HG03097 (cell line): ENCODE measurements around the gene SLC37A1.

Experiments
- ATAC-seq: cut with Tn5 transposase; IDR thresholded peaks from one replicate; pipeline ENCODE4 v1.9.1; 2021; ENCODE audit not compliant: unreplicated experiment, low FRiP score

Gene SLC37A1

DNA sequence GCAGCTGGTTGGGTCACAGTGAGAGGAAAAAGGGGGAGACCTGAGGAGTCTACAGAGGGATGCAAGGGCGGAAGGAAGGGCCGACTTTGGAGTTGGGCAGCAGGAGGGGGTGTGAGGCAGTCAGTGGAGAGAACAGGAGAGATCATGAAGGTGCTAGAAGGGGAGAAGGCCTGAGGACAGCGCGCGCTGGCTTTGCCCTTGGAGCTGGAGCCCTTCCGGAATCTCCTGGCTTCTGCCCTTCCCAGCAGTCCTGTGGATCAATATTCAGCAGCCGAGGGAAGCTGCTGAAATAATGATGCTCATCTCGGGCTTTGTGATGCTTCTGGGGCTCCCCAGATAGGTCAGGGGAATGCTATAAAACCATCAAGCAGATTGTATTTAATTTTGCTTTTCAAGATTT lies 26.7 kb downstream of the SLC37A1 start:
- no peak for ATAC-seq

DNA sequence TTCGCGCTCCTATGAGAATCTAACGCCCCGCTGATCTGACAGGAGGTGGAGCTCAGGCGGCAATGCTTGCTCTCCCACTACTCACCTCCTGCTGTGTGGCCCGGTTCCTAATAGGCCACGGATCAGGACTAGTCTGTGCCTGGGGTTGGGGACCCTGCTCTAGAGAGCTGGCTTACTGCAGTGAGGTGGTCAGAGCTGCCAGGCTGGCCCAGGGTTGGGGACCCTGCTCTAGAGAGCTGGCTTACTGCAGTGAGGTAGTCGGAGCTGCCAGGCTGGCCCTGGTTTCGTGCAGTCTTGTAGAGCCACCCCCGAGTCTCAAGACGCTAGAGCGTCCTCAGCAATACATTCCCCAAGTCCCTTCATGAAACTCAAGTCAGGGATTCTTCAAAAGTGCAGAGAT lies 27.5 kb downstream of the SLC37A1 start:
- ATAC-seq = no peak

DNA sequence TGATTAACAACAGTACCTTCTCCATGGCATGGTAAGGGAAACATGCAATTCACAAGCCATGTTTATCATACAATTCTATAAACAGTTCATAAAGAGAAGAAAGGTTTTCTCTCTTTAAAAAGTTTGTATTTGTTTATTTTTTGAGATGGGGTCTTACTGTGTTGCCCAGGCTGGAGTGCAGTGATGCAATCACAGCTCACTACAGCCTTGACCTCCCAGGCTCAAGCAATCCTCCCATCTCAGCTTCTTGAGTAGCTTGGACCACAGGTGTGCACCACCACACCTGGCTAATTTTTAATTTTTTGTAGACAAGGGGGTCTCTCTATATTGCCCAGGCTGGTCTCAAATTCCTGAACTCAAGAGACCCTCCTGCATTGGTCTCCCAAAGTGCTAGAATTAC lies 28.0 kb downstream of the SLC37A1 start:
- no peak for ATAC-seq

DNA sequence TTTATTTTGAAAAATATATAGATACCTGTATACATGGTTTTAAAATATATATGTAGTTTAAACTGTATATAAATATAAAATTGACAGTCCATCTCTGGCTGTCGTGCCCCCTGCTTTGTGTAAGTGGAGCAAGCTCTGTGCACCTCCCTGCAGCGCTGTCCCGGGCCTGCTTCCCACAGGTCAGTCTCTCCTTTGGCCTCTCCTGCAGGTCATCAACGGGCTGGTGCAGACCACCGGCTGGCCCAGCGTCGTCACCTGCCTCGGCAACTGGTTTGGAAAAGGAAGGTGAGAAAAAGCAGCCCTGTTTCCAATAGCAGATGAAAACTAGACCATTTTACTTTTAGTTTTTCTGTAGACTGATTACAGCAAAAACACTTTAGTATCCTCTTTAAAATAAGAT lies 28.5 kb downstream of the SLC37A1 start:
- ATAC-seq = no peak

DNA sequence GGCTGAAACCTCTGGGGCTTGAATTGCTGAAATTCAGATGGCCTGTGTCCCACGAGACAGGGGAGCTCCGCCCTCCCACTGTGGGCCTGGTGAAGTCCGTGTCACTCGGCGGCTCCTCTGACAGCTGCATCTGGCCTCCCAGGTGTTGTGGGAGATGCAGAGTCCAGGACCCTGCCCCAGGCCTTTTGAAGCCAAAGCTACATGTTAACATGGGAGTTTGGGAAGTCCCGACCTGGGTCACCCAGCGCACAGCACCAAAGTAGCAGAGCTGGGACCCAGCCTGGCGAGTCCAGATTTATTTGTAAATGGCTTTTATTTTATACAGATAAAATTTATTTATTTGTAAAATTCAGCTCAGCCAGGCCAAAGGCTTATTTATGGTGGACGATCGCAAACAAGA lies 28.9 kb downstream of the SLC37A1 start:
- ATAC-seq = no peak

DNA sequence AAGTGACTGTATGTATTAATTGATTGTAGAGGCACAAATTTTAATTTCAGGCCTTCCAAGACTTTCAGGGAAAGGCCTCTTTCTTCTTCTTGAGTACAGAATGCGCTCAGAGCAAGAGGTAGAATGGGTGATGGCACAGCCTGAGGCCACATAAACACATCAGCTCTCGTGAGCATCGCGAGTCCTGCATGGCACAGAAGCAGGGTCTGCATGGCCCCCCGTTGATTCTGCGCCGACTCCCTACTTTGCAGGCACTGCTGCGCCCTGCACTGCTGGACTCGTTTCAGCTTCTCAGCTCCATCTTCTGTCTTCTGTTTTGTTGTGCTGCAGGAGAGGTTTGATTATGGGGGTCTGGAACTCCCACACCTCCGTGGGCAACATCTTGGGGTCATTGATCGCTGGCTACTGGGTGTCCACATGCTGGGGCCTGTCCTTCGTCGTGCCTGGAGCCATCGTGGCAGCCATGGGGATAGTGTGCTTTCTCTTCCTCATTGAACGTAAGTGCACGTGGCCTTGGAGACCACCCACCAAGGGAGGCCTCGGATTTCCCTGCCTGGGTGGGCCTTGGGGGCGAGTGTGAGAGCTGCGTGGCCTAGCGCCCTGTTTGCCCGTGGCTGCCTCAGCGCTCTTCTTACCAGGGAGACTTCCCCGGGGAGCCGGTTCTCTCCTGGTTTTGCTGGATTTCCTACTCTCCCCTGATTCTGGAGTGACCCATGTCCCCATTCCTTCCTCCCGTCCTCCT lies 29.6 kb downstream of the SLC37A1 start:
- ATAC-seq = no peak

DNA sequence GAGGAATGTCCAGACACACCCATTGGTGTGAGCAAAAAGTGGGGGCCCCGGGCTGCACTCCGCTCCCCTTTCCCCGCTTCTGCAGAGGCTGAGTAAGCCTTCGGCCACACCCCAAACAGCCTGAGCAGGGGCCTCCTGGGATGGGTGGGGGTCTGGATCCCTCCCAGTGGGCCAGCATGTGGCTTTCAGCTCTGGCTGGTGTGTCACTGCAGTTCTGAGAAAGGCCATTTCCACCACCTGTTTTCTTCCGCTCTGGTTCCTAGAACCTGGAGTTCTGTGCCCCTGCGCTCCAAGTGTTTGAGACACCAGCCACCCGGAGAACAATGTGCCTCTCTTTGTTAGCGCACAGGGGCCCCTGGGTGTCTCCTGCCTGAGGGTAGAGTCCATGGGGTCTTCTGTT lies 30.9 kb downstream of the SLC37A1 start:
- ATAC-seq = no peak

DNA sequence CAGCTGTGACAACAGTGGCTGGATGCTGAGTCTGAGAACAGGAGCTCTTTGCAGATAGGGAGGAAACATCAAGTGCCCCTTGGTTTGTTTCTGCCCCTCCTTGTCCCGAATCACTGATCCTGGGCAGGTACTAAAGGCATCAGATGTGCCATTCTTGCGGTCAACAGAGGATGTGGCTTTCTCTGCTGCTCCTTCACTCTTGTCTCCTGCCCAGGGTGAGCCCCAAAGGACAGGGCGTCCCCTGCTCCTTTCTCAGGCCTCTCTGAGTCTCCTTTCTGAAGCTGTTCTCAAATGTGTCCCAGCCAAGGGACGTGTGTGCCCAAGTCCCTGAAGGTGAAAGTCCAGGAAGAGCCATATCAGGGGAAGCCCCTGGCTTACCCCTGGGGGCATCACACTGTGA lies 31.7 kb downstream of the SLC37A1 start:
- no peak for ATAC-seq

DNA sequence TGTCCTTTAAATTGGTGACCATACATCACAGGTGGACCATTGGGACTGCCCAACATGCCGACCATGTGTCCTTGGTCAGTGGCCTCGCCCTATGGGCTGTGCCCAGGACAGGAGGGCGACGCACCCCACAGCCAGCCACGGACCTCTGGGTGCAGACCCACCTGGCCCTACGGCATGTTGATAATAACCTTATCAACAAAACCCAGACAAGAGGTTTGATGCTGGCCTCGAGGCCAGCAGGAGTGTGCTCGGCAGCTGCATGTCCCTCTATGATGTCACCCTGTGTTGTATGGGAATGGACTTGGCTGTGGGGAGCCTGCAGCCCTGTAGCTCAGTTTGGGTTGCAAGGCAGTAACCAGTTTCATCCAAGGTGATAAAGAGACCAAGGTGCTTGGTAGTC lies 32.1 kb downstream of the SLC37A1 start:
- ATAC-seq = no peak

DNA sequence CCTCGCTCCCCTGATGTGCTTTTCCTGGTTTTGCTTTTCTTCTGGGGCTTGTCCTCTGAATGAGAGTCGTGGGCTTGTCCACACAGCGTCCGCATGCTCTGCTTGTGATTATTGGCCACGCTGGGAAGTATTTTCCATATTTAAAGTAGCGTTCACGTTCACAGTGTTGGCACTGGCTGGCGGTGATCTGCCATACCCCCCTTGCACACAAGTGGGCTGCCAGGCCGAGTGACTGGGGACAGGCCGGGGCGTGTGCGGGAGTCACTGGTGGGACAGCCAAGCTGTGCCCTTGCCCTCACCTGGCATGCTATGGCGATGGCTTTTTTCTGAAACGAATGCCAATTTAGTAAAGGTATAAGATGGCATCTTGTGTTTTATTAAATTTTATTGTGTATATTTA lies 32.8 kb downstream of the SLC37A1 start:
- ATAC-seq = no peak

DNA sequence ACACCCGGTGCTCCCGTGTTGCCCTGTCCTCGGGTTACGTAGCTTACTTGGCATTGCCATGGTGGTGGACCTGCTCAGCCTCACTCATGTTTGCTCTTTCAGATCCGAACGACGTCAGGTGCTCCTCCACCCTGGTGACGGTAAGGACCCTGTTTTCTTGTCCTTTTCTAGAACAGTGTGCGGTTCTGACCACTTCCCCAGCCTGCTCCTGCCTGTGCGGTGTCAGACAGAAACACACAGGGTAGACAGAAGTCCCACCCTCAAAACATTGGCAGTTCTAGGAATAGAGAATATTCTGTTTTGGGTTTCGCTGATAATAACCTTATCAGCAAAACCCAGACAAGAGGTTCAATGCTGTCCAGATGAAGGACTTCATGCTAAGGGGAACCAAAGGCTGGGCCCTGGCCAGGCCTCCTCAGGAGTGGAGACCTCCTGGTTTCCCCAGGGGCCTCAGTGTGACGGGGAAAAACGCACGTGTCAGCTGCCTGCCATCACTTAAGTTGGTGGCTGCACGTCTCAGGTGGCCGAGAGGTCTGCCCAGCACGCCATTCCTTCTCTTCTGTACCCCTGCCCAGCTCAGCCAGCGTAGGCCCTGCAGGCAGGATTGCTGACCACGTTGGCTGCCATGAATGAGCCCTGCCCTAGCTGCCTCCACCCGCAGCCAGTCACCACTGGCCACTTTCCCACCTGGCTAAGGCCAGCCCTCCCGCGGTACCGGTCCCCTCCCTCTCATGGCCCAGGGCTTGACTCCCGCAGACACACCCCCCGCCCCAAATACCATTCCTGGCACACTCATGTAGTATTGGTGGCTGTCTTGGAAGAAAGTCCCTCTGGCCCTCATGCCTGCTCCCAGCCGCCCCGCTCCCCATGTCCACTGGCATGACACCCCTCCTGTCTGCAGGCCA lies 33.6 kb downstream of the SLC37A1 start:
- no peak for ATAC-seq

DNA sequence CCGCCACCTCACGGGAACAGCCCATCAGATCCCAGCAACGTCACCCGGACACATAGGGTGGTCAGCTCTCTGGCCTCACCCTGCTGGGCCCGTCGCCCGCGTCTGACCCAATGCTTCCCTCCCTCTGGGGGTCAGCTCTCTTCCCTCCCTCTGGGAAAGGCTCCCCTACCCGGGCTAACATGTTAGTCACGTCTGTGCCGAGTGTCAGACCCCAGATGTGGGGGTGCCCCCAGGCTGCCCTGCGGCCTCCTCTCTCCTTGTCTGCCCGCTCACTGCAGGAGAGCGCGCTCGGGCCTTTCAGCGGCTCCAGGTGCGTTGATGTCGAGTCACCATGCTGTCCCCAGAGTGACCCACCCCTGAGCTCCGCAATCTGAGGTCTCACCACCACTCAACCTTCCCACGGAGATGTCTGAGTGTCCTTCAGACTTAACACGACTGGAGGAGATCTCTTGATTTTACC lies 34.3 kb downstream of the SLC37A1 start:
- no peak for ATAC-seq

DNA sequence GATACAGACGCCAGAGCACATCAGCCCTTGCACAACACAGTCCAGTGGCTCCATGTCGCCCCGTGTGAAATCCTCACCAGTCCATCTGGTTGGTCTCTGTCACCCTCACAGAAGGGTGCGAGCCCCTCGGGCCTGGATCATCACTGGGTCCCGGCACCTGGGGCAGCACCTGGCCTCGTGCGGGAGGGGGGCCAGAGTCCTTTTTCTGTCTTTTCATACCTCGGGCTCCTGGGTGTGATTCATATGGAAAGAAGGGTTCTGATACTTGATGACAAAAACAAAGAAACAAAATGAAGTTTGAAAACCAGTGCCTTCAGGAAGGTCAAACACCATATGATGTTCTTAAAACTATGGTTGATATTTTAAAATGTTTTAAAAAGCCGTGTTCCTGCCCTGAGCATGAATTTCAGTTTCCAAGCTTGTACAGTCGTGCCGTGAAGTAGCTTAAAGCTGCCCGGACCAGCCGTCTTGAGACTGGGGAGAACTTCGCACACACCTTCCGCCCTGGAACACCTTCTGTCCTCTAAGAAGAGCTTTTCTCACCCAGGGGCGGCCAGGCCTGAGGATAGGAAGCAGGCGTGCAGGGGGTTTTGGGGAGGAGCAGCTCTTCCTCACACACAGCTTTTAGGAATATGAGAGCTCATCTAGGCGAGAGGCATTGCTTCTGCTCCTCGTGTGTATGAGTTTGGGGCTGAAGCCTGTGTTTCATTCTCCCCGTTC lies 35.2 kb downstream of the SLC37A1 start:
- no peak for ATAC-seq

DNA sequence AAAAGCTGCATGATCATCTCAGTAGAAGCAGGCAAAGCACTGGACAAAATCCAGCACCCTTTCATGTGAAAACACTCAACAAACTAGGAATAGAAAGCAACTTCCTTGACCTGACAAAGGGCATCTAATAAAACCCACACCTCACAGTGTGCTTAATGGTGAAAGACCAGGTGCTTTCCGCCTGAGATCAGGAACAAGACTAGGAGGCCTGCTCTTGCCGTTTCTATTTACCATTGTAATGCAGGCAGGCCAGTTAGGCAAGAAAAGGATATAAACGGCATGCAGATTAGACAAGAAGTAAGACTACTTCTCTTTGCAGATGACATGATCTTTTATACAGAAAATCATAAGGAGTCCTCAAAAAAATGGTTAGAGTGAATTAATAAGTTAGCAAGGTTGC lies 37.2 kb downstream of the SLC37A1 start:
- no peak for ATAC-seq

DNA sequence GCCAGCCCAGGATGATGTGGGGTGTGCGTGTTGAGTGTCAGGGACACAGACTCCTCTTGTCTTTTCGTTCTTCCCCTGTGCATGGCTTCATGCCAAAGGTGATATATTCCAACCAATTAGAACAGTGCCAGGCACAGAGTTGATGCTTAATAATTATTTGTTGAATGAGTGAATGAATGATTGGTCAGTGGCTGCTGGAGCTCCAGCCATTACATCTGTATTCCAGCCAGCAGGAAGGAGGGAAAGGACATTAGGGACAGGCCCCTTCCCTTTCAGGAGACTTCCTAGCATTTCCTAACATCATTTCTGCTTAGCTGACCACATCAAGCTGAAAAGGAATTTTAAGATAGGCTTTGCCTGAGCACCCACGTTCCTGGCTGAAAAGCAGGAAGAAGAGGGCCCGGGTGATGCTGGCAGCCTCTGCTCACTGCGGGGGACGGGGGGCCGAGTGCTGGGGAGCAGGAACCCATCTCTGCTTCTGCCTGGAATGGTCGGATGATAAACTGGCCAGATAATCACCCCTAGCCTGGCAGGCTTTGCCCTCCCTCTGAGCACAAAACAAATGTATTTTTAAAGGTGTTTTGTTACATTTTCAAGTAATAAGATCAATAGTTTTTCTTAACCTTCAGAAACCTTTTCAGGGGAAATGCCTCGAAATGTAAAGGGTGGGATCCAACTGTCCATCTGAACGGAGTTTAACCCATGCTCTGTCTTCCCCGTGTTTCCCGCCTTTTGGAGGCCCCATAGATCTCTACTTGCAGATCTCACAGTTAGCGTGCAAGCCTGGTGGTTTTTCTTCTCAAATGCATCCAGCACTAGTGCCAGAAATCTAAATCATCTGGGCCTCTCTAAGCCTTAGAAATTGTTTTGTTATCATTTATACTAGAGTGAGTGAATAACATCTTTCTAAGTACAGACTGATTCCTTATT lies 39.0 kb downstream of the SLC37A1 start:
- ATAC-seq = no peak

DNA sequence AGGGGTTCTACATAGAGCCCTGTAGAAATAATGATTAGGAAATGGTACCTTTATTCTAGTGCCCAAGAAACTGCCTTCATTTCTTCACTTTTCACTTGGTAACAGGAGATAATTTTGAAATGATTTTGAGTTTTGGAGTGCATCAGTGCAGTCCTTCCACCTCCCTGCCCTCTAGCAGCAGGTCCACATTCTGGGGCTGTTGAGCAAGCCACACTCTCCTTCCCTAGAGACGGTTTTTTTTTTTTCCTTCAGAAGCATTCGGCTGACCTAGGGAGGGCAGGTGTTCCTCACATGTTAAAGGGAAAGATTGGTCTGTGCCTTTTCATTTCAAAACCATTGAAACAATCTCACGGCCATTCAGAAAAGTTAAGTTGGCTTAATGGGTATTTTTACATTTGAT lies 39.8 kb downstream of the SLC37A1 start:
- no peak for ATAC-seq

DNA sequence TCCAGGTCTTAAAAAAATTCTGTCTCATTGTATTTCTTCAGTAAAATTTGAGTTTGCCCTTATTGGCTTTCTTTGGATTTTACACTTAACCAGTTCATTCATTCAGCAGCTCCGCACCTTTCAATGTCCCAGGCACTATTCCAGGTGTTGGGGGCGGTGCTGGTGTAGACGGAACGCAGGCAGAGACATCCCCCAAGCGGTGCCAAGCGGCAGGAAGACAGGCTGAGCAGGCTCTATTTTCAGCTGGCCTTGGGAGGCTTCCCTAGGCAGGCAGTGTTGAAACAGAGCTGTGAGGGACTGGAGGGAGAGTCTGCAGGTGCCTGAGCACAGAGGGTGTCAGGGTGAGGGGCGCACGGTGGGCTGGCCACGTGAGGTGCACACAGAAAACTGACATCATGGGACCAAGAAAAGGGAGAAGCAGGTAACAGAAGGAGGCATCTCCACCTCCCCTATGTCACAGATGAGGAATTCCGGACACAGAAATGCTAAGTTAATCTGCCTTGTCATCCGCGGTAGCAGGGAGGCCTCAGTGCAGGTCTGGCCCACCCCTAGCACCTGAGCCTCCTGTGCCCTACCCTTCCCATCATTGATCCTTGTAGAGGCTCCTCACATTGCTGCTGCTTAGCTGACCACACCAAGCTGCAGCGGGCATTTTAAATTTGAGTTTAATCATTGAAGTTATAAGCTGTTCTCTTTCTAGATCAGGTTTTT lies 40.8 kb downstream of the SLC37A1 start:
- no peak for ATAC-seq

DNA sequence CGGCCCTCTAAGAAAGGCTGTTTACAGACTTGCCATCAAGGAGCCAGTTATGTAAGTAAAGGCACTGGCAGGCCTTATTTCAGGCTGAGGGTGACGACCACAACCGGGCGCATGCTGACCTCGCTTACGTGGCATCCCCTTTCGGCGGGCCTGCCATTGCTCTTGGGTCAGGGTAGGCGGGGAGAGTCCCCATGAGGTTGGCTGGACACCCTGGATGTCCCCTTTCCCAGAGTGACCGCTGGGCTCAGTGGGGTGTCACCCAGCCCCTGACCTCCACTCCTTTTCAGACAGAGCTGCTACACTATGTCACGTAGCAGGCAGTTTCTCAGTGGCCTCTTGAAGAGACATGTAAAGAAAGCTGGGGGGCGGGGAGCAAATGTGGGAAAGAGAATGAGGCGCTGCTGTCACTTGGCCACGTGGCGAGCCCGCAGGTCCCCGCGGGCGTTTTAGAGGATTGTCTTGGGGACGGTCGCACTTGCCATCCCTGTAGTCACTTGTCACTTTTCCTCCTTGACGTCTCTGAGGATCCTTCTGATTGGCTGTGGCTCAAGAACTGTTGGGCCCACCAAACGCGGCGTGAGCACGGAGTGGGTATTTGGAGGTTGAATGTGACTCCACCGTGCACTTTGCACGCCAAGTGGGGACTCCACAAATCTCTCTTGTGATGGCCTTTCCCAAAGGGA lies 42.2 kb downstream of the SLC37A1 start:
- no peak for ATAC-seq

DNA sequence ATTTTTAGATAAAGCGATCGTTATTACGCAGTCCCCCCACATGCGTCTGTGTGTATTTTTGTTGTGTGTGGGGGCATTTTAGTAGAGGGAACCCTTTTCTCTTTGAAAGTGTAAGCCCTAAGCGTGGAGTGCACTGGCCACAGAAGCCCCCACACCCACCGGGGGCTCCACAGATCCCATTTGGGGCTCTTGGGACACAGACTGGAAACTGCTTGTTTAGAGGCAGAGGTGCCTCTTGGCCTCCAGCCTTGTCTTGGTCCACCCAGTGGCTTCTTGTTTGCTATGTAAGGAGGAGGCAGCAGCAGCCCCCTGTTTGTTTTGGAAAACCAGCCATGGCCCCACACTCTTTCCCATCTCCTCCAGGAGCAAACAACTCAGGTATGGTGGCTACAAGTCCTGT lies 42.8 kb downstream of the SLC37A1 start:
- ATAC-seq = no peak
